Measurements from ENCODE around the gene SCNN1A.

SCNN1A gene

GRCh38 chr12:6383572-6384498 is 8.5 kb upstream of the SCNN1A start, which contains the start of gene LTBR:
Gene LTBR (plus strand): TSS chr12:6384162. CDS start chr12:6384359, 197 bp downstream.
- peak; percentile 39 for DNase-seq

- DNase-seq: no peak
Observed at GRCh38 chr12:6382982-6383381, 7.6 kb upstream of the SCNN1A start.

GRCh38 chr12:6382371-6382770 is 7.0 kb upstream of the SCNN1A start:
- no peak for DNase-seq

- no peak for DNase-seq
Observed at GRCh38 chr12:6380141-6381121, 5.1 kb upstream of the SCNN1A start.

GRCh38 chr12:6378709-6379472 is 3.5 kb upstream of the SCNN1A start:
- no peak for DNase-seq

- DNase-seq: no peak
Observed at GRCh38 chr12:6377667-6377994, 2.3 kb upstream of the SCNN1A start.

GRCh38 chr12:6376870-6377666 is 1.7 kb upstream of the SCNN1A start:
- peak; percentile 43 for DNase-seq

- DNase-seq: peak; percentile 29
Observed at GRCh38 chr12:6376079-6376869, 911 bp upstream of the SCNN1A start.

- DNase-seq: no peak
Observed at GRCh38 chr12:6374786-6375160, 590 bp downstream of the SCNN1A start.

- DNase-seq: no peak
Observed at GRCh38 chr12:6374028-6374785, 1.2 kb downstream of the SCNN1A start.

- no peak for DNase-seq
Observed at GRCh38 chr12:6373022-6373787, 2.2 kb downstream of the SCNN1A start.

- DNase-seq: no peak
Observed at GRCh38 chr12:6372403-6373003, 2.9 kb downstream of the SCNN1A start.

GRCh38 chr12:6370994-6371754 is 4.2 kb downstream of the SCNN1A start:
- DNase-seq: no peak

GRCh38 chr12:6370576-6370935 is 4.8 kb downstream of the SCNN1A start:
- no peak for DNase-seq

GRCh38 chr12:6369916-6370575 is 5.3 kb downstream of the SCNN1A start:
- no peak for DNase-seq

- no peak for DNase-seq
Observed at GRCh38 chr12:6368906-6369525, 6.3 kb downstream of the SCNN1A start.

Data from CD4-positive, alpha-beta T cell treated with Interleukin-17A for 4 hours (primary cell).